HG03378 (cell line): ENCODE results near the gene CENPF.
"Not testable (repeated sequence)": the region's sequence is repeated elsewhere in the genome, so short reads cannot be mapped to it uniquely, and the experiment has no call there.

Experiments used
- ATAC-seq: cut with Tn5 transposase; IDR thresholded peaks from one replicate; pipeline ENCODE4 v1.9.1; 2021; ENCODE audit warnings: mild to moderate bottlenecking, moderate library complexity; ENCODE audit not compliant: unreplicated experiment

Gene CENPF

DNA sequence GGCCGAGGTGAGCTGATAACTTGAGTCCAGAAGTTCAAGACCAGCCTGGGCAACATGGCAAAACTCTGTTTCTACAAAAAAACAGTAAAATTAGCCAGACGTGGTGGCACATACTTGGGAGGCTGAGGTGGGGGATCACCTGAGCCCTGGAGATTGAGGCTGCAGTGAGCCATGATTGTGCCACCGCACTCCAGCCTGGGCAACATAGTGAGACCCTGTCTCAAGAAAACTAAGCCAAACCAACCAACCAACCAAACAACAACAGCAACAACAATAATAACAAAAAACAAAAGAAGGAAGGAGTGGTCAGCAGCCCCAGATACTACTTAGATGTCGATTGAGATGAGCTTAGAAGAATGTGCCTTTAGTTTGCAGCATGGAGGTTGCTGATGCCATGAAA is 47.7 kb downstream of the CENPF start:
- ATAC-seq, result no peak

DNA sequence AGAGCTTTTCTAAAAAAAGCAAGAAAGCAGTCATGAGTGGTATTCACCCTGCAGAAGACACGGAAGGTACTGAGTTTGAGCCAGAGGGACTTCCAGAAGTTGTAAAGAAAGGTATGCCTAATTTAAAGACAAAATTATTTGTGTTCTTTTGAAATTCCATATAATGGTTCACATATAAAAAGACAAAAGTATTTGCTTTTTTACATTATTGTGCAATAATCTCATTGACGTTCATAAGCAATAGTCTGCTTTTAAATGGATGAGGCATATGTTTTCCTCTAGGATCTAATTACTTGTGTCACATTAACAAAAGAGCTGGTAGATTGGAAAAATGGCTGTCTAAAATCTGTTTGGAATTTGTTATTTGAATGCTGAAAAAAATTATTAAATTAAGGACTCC is 54.3 kb downstream of the CENPF start:
- no peak for ATAC-seq

DNA sequence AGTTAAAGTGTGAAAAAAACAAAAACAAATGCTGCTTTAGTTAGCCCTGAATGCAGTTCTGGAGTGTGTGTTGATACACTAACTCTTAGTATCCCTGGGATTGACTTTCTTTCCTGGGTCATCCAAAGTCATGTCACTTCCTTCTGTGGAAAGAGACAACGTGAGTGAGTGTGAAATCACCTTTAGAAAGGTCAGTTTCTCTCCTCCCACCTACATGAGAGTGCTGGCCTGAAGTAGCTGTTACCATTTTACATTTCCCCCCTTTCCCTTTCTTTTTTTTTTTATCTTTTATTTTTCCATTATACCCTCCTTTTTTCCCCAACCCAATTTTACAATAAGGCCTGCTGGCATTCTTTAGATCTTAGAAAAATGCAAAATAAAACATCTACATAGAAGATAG is 55.2 kb downstream of the CENPF start:
- no peak for ATAC-seq

DNA sequence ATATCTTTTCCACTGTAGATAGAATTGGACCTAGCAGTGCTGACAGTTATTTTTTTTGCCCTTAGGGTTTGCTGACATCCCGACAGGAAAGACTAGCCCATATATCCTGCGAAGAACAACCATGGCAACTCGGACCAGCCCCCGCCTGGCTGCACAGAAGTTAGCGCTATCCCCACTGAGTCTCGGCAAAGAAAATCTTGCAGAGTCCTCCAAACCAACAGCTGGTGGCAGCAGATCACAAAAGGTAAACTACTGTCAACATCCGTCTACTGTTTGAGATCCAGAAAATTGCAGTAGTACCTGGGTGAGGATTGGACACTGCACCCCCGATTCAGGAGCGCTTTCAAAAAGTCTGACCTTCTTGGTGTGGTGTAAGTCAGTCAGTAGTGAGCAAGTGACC is 55.8 kb downstream of the CENPF start:
- no peak for ATAC-seq

DNA sequence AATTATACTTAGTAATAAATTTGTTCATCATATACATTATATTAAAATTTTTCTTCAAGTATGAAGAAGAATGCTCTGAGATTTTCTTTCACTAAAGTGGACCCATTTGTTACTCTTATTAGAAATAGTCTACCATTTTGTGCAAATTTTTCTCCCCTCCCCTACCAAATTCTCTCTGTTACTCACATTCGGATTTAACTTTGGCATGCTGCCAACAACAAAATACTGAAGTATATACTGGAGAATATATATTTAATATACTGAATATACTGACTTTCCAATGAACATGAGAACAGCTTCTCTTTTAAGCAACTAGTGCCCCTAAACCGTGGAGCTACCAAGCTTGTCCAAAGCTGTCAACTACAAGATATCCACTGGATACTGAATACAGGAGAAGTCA is 57.2 kb downstream of the CENPF start:
- no peak for ATAC-seq

DNA sequence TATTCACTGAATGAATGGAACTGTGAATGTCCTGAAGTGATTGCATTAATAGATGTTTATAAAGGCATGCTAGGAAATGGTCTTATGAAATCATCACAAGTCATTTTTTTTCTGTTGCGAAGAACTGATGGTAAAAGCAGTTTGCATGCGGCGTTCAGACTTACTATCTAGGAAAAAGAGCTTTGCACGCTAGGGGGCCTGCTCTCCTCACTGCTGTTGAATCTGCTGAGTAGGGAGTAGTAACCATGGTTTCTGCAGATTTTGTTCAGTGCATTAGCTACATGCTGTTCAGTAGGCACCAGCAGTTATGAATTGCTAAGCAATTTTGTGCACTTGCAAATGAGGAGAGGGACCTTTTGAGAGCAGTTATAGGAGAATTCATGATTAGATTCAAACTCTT is 57.9 kb downstream of the CENPF start:
- no peak for ATAC-seq

DNA sequence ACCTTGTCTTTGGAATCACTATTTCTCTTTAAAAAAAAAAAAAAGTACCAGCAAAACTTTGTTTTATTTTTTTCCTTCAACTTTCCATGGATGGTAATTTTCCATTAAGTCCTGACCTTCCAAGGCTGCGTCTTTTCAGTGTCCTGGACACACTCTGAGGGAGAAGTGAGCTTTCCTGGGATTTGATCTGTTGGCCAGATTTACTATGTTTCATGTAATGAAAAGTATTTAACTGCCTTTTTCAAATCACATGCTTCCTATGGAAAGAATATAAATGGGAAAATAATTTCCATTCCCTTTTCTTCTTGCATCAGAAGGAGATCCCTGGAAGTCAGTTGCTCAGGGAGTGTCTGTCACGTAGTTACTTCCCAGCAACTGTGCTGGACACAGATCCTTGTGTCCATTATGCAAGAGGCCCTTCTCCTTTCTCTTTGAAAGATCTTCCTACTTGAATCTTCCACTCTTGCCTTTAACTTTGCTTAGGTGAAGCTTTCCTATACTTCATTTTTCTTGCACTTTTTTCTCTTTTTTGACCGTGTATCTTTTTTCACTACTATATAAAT is 59.3 kb downstream of the CENPF start:
- ATAC-seq, result no peak

DNA sequence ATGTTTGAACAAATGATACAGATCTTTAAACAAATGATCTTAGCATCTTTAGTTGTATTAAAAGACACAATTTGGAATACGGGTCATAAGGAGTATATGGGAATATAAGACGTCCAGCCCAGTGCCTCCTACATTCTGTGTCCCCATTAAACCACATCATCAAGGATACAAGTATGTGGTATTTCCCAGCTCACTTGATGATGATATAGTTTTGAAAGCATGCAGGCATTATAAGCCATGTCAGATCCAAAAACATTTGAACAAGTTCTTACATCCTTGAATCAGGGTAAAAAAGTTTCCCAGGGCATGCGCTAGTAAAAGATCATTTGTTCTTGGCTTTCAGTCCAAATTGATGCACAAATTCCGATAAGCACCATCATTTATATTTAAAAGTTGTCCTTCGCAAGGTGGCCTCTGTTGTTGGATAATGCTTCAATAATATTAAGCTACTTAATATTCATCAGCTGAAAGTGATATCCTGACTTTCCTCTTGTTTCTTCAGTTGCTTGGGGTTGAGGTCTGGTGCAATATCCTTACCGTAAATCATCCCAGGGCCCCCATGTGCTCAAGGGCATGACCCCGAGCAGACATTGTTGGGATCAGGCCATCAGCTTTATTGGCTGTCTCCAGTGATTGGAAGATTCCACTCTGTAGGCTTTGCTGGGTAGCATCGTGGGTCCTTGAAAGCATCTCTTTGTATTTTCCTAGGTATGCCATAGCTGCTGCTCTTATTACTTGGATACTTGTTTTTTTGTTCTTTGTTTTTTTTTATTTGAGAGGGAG is 61.8 kb downstream of the CENPF start:
- no peak for ATAC-seq

DNA sequence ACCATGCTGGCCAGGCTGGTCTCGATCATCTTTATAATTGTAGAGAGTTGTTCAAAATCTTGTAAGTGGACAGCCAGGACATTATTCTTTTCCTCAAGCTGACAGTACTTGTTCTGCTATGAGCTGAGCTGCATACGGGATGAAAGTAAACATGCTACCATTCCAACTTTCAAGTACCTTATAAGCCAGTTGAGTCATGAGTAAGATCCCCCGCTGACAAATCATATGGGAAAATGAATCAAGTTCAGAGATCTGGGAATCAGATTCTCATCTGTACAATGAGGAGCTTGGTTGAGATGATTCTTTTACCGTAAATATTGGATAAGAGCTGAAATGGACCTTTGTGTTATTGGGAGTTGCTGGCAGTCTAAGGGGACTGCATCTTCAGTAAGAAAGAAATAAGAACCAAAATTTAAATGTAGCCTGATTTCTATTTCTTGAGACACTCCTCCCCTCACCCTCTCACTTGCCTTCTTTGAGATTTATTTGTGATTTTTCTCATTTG is 62.7 kb downstream of the CENPF start:
- ATAC-seq, result no peak

DNA sequence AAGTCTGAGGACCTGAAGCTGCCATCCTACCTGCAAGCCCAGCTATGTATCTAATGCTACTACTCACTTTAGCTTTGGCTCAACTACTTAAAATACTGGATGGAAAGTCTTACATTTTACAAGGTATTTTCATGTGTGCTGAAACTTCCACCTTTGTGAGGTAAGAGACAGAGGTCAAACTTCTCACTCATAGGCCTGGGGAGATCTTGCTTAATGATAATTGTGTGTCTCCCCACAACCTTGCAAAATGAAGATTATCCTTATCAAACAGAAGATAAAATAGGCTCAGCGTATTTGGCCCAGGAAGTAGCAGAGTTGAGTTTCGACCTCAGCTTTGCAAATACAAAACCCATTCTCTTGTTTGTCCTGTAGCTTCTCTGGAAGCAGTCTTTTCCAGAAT is 63.7 kb downstream of the CENPF start:
- no peak for ATAC-seq

DNA sequence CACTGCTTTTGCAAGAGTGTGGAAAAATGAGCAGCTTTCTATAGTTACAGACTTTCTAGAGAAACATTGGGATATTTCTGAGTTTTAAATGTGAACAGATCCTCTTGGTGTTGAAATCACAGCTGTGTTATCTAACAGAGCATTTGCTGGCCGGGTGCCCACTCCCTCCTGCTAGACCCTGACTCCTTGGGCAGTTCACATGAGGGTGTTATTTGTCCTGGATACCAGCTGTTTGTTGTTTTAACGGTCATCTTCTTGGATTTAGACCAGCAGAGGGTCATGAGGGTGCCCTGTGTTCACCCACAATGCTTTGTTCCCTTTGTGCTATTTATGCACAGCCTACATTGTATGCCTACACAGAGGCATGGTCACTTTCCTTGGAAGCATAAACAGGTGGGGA is 67.1 kb downstream of the CENPF start:
- no peak for ATAC-seq

DNA sequence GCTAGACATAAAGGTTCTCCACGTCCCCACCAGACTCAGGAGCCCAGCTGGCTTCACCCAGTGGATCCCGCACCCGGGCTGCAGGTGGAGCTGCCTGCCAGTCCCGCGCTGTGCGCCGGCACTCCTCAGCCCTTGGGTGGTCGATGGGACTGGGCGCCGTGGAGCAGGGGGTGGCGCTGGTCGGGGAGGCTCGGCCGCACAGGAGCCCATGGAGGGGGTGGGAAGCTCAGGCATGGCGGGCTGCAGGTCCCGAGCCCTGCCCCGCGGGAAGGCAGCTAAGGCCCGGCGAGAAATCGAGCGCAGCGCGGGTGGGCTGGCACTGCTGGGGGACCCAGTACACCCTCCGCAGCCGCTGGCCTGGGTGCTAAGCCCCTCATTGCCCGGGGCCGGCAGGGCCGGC is 70.0 kb downstream of the CENPF start:
- ATAC-seq, result not testable (repeated sequence)

DNA sequence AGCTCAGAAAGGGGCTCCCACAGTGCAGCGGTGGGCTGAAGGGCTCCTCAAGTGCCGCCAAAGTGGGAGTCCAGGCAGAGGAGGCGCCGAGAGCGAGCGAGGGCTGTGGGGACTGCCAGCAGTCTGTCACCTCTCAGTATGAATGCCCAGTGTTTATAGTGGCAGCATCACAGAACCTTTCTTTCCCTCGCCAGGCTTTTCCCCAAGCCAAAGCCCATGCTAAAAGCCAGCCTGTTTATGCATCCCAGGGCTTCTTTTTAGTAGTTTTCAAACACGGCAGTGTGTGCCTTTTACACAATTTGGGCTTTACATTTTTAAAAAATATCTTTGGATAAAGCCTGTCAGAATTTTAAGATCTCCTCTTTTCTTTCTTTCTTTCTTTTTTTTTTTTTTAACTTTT is 70.6 kb downstream of the CENPF start:
- ATAC-seq, result no peak

DNA sequence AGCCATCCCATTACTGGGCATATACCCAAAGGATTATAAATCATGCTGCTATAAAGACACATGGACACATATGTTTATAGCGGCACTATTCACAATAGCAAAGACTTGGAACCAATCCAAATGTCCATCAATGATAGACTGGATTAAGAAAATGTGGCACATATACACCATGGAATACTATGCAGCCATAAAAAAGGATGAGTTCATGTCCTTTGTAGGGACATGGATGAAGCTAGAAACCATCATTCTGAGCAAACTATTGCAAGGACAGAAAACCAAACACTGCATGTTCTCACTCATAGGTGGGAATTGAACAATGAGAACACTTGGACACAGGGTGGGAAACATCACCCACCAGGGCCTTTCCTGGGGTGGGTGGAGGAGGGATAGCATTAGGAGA is 72.5 kb downstream of the CENPF start:
- ATAC-seq, result not testable (repeated sequence)

DNA sequence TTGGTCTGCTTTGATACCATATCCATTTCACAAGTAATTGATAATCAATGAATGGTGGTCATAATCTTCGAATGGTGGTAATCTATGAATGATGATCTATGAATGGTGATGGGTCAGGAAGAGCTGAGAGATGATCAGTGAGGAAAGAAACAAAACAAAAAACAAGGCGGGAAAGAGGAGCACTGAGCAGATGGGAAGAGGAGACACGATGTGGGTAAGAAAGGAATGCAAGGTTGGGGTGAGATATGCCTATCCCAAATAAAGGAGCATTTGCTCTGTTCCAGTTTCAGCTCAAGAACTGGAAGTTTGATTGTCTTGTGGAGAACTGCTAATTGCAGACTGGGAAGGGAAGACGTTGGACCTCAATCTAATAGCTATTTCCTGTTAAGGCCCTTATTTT is 73.8 kb downstream of the CENPF start:
- ATAC-seq, result no peak

DNA sequence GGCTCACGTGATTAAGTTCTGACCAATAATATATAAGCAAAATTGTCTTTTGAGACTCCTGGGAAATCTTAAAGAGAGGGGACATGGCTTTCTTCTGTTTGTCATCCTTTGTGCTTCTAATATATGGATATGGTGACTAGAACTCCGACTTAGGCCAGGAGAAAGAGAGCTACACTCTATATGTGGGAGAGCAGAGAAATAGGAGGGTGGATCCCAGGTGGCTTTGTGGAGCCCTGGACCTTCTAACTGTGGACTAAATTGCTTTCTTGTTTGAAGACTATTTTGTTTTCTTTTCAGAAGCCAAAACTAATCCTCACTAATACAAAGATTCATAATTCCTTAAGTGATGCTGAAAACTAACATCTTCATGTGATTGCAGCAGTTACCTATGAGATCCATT is 75.0 kb downstream of the CENPF start:
- ATAC-seq, result no peak

DNA sequence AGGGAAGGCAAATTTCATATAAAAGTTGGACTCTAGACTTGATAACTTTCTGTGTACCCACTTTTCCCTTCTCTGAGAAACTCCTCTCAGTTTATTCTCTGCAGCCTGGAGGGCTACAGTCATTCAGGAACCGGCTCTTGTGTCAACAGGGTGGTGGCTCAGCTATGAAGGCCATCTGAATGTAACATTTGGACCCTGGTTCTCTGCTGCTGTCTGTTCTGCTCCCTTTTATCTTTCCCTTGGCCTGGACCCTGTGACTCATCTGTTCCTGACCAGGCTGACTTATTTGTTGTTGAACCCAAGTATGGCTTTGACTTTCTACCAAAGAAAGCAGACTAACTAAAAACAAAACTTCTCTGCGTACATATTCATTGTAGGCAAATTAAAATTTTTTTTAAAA is 75.4 kb downstream of the CENPF start:
- no peak for ATAC-seq

DNA sequence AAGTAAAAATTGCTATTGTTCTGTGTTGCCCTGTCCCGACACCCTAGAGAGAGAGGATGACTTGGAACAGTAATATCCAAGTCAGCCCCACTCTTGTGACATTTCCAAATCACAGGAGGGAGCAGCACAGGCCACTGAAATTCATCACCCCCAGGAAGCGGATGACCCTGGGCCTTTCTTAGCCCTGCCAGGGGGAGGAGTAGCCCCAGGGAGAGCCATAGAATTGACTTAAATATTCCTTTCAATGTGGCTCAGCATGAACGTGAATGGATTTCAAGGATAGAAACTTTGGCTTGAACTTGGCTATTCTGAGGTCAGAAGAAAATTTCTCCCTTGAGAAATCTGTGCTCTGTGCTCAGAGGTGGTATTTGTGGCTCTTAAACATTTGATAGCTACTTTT is 80.6 kb downstream of the CENPF start:
- ATAC-seq, result no peak

DNA sequence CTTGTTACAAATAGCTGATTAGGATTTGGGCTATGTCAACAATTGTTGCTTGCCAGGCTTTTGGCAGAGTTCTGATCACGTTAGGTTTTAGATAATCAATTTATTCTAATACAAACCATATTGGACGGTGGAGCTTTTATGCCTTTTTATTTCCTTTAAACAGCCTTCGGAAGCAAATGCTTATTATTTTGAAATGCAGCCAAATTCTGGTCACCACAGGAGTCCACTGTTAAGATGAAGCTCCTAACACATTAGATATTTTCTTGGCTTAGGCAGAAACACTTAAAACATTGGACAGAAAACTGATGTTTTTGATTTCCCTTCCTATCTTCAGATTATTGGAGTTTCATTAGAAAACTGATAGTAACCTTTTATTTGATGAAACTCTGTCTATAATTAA is 82.9 kb downstream of the CENPF start:
- no peak for ATAC-seq

DNA sequence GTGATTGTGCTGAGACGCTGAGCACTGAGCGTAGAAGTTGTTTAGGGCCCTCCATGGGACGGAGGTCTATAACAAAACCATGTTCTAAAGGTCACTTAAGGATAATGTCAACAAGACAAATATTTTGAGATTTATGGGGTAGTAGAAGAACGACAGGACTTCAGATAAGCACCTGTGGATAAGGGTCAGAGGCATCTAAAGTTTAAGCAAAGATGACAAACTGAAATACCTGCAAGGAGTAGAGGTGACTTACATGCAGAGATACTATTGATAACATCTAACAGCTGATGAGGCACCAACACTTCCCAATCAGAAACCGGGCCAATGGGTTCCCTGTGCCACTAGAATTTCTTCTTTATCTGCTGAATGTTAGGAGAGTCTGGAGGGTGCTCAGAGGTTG is 83.5 kb downstream of the CENPF start:
- no peak for ATAC-seq

DNA sequence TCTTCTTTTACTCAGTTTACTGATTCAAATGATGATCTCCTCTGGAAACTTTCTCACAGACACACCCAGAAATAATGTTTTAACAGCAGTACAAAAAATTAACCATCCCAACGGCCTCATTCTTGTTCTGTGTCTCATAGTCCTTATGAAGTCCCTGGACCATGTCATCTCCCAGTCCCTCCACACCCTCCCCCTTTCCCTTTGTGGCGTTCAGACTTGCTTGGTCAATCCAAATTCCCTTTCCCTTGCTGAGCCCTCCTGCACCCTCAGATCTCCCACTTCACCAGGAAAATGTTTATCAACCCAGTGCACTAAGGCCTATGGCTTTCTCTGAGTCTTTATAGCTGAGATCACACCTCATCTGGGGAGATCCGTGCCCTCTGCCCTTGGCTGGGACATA is 85.9 kb downstream of the CENPF start:
- ATAC-seq, result no peak

DNA sequence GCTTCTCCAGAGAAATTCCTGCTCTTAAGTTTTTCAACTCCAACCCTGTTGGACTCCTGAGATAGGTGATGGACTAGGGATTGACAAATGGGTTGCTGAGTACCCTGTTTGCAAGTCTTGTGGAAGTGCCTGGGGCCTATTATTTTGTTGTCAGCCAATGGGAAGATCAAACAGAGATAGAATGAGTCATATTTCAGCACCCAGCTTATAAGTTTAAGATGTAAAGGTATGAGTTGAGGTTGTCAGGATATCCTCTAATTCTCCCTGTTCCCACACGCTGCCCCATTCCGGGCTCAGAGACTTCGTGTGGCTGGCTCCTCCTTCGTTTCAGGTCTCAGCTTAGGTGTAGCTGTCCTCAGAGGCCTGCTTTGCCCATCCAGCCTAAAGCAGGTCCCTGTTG is 91.8 kb downstream of the CENPF start:
- ATAC-seq, result no peak

DNA sequence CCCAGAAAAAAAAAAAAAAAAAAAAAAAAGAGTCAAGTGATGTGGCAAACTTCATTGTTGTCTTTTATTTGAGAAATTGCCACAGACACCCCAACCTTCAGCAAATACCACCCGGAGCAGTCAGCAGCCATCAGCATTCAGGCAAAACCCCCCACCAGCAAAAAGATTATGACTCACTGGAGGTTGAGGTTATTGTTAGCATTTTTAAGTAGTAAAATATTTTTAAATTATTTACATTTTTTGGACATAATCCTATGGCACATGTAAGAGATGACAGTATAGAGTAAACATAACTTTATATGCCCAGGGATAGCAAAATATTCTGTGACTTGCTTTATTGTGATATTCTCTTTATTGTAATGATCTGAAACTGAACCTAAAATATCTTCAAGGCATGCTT is 95.6 kb downstream of the CENPF start:
- ATAC-seq, result no peak
